ENCODE results near the gene CACNA1B.

The CACNA1B gene

GRCh38 chr9:138098116-138098907 lies 220.7 kb downstream of the CACNA1B start:
- TF ChIP-seq MAX (IDR thresholded peaks at IDR 0.05): no peak
- no peak for TF ChIP-seq TAF1 (IDR thresholded peaks at IDR 0.05; ENCODE audit: low read depth)
- TF ChIP-seq TCF12 (IDR thresholded peaks at IDR 0.05; ENCODE audit: low read depth): no peak
- TF ChIP-seq NFIC (IDR thresholded peaks at IDR 0.05): no peak
- no peak for TF ChIP-seq RAD21 (IDR thresholded peaks at IDR 0.05; ENCODE audit: low read depth)
- TF ChIP-seq FOXM1 (IDR thresholded peaks at IDR 0.05; ENCODE audit: borderline replicate concordance, low read depth): no peak
- TF ChIP-seq TEAD4 (IDR thresholded peaks at IDR 0.05): no peak
- TF ChIP-seq, protein P1, sequence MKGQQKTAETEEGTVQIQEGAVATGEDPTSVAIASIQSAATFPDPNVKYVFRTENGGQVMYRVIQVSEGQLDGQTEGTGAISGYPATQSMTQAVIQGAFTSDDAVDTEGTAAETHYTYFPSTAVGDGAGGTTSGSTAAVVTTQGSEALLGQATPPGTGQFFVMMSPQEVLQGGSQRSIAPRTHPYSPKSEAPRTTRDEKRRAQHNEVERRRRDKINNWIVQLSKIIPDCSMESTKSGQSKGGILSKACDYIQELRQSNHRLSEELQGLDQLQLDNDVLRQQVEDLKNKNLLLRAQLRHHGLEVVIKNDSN (IDR thresholded peaks at IDR 0.05): no peak
- no peak for TF ChIP-seq CEBPB (IDR thresholded peaks at IDR 0.05)
- no peak for TF ChIP-seq REST (IDR thresholded peaks at IDR 0.05; ENCODE audit: low read depth)
- TF ChIP-seq ZBTB7A (IDR thresholded peaks at IDR 0.05; ENCODE audit: low read depth): no peak
- no peak for TF ChIP-seq YY1 (IDR thresholded peaks at IDR 0.05; ENCODE audit: low read depth)
- TF ChIP-seq CREB1 (IDR thresholded peaks at IDR 0.05; ENCODE audit: low read depth): no peak
- TF ChIP-seq EGR1 (IDR thresholded peaks at IDR 0.05): no peak

DNA sequence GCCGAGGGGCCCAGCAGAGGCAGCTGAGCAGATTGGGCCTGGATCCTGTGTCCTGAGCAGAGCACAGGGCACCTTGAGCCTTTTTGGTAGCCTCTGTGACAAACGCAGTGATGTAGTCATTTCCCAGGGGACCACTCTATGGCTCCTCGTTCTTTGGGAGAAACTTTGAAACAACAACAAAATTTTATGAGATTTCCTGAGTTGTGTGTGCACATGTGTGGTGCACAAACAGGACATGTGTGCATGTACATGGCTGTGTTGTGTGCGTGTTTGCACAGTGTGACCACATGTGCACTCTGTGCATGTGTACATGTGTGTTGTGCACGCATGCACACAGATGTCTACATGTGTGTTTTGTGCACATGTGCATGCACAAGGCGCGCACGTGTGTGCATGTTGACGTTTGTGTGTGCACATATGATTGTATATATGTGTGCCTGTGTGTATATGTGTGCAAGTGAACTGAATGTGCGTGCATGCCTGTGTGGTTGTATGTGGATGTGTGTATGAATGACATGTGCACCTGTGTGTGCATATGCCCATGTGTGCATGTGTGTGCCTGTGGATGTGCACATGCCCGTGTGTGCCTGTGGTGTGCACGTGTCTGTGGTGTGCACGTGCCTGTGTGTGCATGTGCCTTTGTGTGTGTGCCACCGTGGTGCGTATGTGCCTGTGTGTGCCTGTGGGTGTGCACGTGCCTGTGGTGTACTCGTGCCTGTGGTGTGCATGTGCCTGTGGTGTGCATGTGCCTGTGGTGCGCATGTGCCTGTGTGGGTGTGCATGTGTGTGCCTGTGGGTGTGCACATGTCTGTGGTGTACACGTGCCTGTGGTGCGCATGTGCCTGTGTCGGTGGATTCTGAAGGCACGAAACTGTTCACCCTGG lies 221.6 kb downstream of the CACNA1B start:
- TF ChIP-seq CREB1 (IDR thresholded peaks at IDR 0.05; ENCODE audit: low read depth) (no peak), TEAD4 (IDR thresholded peaks at IDR 0.05) (no peak), FOXM1 (IDR thresholded peaks at IDR 0.05; ENCODE audit: borderline replicate concordance, low read depth) (no peak), EP300 (IDR thresholded peaks at IDR 0.05; ENCODE audit: borderline replicate concordance) (no peak), TCF12 (IDR thresholded peaks at IDR 0.05; ENCODE audit: low read depth) (no peak), YY1 (IDR thresholded peaks at IDR 0.05; ENCODE audit: low read depth) (no peak), NFIC (IDR thresholded peaks at IDR 0.05) (no peak), ZBTB7A (IDR thresholded peaks at IDR 0.05; ENCODE audit: low read depth) (no peak), CEBPB (IDR thresholded peaks at IDR 0.05) (no peak), REST (IDR thresholded peaks at IDR 0.05; ENCODE audit: low read depth) (no peak), TAF1 (IDR thresholded peaks at IDR 0.05; ENCODE audit: low read depth) (no peak), EGR1 (IDR thresholded peaks at IDR 0.05) (no peak), MAX (IDR thresholded peaks at IDR 0.05) (no peak), RAD21 (IDR thresholded peaks at IDR 0.05; ENCODE audit: low read depth) (no peak)
- TF ChIP-seq, protein P1 (IDR thresholded peaks at IDR 0.05): no peak

DNA sequence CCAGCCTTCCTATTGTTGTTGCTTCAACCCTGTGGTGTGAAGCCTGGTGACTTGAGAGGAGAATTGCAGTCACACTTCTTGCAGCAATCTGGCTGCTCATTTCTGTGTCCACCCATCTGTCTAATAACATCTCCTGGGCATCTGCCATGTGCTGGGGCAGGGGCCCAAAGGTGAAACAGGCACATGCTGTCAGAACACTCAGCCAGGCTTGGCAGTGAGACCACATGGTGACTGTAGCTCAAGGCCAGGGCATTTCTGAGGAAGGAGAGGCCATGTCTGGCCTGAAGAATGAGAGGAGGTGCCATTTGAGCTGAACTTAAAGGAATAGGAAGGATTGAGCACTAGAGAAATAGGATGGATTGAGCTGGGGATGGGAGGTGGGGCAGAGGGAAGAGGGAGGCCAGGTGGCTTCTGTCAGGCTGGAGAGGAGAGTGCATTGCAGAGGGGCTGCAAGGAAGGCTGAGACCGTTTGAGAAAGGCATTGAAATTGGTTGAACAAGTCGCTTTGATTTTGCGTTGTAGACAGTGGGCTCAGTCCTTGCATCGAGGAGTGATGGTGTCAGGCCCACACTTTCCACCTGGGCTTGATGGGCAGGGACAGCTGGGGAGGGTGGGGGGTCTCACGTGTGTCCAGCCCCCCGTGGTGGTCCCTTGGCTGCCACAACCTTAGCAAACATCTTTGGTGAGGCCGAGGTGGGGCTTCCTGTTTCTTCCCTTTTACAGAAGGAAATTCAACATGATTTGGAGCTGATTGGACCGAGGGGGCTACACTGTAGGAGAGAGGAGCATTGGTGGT lies 222.4 kb downstream of the CACNA1B start:
- TF ChIP-seq, protein P1 (IDR thresholded peaks at IDR 0.05): no peak
- no peak for TF ChIP-seq TCF12 (IDR thresholded peaks at IDR 0.05; ENCODE audit: low read depth)
- TF ChIP-seq CREB1 (IDR thresholded peaks at IDR 0.05; ENCODE audit: low read depth): no peak
- TF ChIP-seq TAF1 (IDR thresholded peaks at IDR 0.05; ENCODE audit: low read depth): no peak
- TF ChIP-seq ZBTB7A (IDR thresholded peaks at IDR 0.05; ENCODE audit: low read depth): no peak
- no peak for TF ChIP-seq EGR1 (IDR thresholded peaks at IDR 0.05)
- no peak for TF ChIP-seq YY1 (IDR thresholded peaks at IDR 0.05; ENCODE audit: low read depth)
- TF ChIP-seq NFIC (IDR thresholded peaks at IDR 0.05): no peak
- no peak for TF ChIP-seq EP300 (IDR thresholded peaks at IDR 0.05; ENCODE audit: borderline replicate concordance)
- no peak for TF ChIP-seq MAX (IDR thresholded peaks at IDR 0.05)
- no peak for TF ChIP-seq RAD21 (IDR thresholded peaks at IDR 0.05; ENCODE audit: low read depth)
- no peak for TF ChIP-seq REST (IDR thresholded peaks at IDR 0.05; ENCODE audit: low read depth)
- TF ChIP-seq FOXM1 (IDR thresholded peaks at IDR 0.05; ENCODE audit: borderline replicate concordance, low read depth): no peak
- no peak for TF ChIP-seq CEBPB (IDR thresholded peaks at IDR 0.05)
- TF ChIP-seq TEAD4 (IDR thresholded peaks at IDR 0.05): no peak

All from Ishikawa (cell line).